ENCODE results near the gene TKFC. TPM values are rescaled to one million over a fixed set of nuclear protein-coding genes. Genes with fewer than 3 reads are reported as not detected.

The TKFC gene
- total RNA-seq, 4 donors from 2014 or later = 12.9 to 24.2 (median 14.8) TPM

DNA sequence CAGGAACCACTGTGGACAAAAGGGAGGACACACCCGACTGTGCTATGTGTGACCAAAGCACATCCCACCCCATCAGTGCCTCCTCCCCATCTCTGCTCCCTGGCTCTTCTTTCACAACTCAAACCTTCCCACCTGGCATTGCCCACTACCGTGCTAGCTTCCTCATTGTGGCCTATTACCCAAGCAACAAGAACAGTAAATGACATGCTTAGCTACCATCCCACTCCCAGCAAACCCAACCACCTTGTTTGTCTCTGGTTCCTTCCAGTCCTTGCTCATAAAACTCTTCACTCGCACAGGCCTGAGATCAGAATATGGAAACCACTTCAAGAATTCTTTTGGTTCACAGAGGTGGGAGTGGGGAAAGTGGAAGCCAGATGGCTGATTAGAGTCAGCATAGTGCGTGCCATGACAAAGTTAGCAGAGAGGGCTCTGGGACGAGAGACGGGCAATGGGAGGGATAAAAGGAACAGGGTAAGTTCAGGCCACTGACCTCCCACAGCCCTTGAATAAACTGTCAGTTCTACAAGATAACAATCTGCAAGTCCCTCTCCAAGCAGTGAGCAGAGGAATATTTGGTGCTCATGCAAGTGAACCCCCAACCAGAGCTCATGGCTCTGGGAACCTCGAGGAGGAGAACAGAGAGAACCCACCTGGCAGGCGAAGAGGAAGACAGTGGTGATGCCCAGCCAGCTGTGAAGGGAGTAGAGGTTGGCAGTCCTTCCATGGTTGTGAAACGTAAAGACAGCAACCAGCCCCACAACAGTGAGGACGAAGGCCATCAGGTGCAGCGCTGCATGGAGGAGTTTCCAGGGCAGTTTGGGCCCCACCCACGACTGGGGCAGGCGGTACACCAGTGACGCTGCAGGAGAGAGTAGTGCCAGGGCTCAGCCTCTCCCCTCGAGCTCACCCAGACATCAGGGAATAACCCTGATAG is 20.4 kb downstream of the TKFC start:
- no peak overlapping the region for H3K4me3 ChIP-seq
- no peak for TF ChIP-seq POLR2AphosphoS5 (IDR thresholded peaks at IDR 0.05)
- TF ChIP-seq EP300 (IDR thresholded peaks at IDR 0.05) = no peak
- TF ChIP-seq POLR2A (IDR thresholded peaks at IDR 0.05; ENCODE audit: low read depth) = no peak
- TF ChIP-seq, protein P1, sequence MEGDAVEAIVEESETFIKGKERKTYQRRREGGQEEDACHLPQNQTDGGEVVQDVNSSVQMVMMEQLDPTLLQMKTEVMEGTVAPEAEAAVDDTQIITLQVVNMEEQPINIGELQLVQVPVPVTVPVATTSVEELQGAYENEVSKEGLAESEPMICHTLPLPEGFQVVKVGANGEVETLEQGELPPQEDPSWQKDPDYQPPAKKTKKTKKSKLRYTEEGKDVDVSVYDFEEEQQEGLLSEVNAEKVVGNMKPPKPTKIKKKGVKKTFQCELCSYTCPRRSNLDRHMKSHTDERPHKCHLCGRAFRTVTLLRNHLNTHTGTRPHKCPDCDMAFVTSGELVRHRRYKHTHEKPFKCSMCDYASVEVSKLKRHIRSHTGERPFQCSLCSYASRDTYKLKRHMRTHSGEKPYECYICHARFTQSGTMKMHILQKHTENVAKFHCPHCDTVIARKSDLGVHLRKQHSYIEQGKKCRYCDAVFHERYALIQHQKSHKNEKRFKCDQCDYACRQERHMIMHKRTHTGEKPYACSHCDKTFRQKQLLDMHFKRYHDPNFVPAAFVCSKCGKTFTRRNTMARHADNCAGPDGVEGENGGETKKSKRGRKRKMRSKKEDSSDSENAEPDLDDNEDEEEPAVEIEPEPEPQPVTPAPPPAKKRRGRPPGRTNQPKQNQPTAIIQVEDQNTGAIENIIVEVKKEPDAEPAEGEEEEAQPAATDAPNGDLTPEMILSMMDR (IDR thresholded peaks at IDR 0.05) = no peak
- no peak overlapping the region for H3K27ac ChIP-seq (replicated peaks in 1 of 4)
- peaks cover 0 to 10% (median 0%) of the 10 kb centered on the region in 4 donors for H3K4me1 ChIP-seq
- H3K36me3 ChIP-seq = peaks cover 47 to 82% (median 72%) of the 10 kb centered on the region in 4 donors
- H3K9me3 ChIP-seq = no peaks in the 10 kb centered on the region
- WGBS = 92% methylated on average over 9 of the region's 15 CpGs
- H3K27me3 ChIP-seq = no peaks in the 10 kb centered on the region
- intact Hi-C loops (cut with DNase I) = no loop called here
- no peak for DNase-seq (ENCODE audit: extremely low spot score)

DNA sequence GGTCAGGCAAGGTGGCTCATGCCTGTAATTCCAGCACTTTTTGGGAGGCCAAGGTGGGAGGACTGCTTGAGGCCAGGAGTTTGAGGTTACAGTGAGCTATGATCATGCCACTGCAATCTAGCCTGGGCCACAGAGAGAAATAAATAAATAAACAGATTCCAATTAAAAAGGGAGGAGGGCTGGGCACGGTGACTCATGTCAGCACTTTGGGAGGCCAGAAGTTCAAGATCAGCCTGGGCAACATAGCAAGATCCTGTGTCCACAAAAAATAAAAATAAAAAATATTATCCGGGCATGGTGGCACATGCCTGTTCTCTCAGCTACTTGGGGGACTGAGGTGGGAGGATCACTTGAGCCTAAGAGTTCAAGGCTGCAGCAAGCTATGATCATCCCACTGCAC is 21.2 kb downstream of the TKFC start:
- Histone ChIP-seq H3K36me3 (peaks cover 47 to 74% (median 64%) of the 10 kb centered on the region in 4 donors), H3K27me3 (no peaks in the 10 kb centered on the region), H3K4me3 (no peak overlapping the region), H3K9me3 (no peaks in the 10 kb centered on the region), H3K4me1 (peaks cover 0 to 10% (median 1%) of the 10 kb centered on the region in 4 donors), H3K27ac (replicated peaks in 1 of 4) (no peak overlapping the region)
- 84% methylated on average over 2 of the region's 2 CpGs for WGBS
- DNase-seq (ENCODE audit: extremely low spot score) = no peak
- intact Hi-C loops (cut with DNase I) = no loop called here
- no peak for TF ChIP-seq POLR2AphosphoS5 (IDR thresholded peaks at IDR 0.05)
- no peak for TF ChIP-seq POLR2A (IDR thresholded peaks at IDR 0.05; ENCODE audit: low read depth)
- TF ChIP-seq, protein P1 (IDR thresholded peaks at IDR 0.05) = no peak
- TF ChIP-seq EP300 (IDR thresholded peaks at IDR 0.05) = no peak

DNA sequence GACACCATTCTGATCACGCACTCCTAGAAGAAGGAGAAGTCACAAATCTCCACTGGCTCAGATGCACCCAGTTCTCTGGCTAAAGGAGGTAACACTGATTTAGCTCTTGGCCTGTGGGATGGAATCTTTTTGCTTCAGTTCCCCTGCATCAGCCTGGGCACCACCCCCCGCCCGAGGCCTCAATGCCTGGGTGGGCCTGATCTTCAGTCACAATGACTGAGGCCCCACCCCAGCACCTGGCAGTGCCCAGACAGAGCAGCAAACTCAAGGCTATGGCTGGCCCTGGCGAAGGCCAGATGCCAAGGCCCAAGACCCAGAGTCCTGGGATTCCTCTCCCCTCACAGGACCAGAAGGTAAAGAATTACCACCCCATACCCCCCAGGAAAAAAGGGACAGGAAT is 23.7 kb downstream of the TKFC start:
- Histone ChIP-seq H3K9me3 (no peaks in the 10 kb centered on the region), H3K36me3 (peaks cover 29 to 49% (median 41%) of the 10 kb centered on the region in 4 donors), H3K27me3 (no peaks in the 10 kb centered on the region), H3K27ac (replicated peaks in 1 of 4) (no peak overlapping the region), H3K4me1 (peaks cover 19 to 26% (median 23%) of the 10 kb centered on the region in 4 donors), H3K4me3 (no peak overlapping the region)
- DNase-seq (ENCODE audit: extremely low spot score) = no peak
- intact Hi-C loops (cut with DNase I) = no loop called here
- TF ChIP-seq, protein P1 (IDR thresholded peaks at IDR 0.05) = no peak
- TF ChIP-seq POLR2AphosphoS5 (IDR thresholded peaks at IDR 0.05) (no peak), POLR2A (IDR thresholded peaks at IDR 0.05; ENCODE audit: low read depth) (no peak), EP300 (IDR thresholded peaks at IDR 0.05) (no peak)
- WGBS = no CpG with 5 or more reads among the region's 4 CpGs

- Histone ChIP-seq H3K9me3 (no peaks in the 10 kb centered on the region), H3K4me1 (peaks cover 19 to 26% (median 23%) of the 10 kb centered on the region in 4 donors), H3K4me3 (no peak overlapping the region), H3K36me3 (peaks cover 23 to 42% (median 34%) of the 10 kb centered on the region in 4 donors), H3K27ac (replicated peaks in 1 of 4) (no peak overlapping the region), H3K27me3 (no peaks in the 10 kb centered on the region)
- DNase-seq (ENCODE audit: extremely low spot score) = no peak
- intact Hi-C loops (cut with DNase I) = no loop called here
- 83% methylated on average over 9 of the region's 9 CpGs for WGBS
- TF ChIP-seq EP300 (IDR thresholded peaks at IDR 0.05) = no peak
- TF ChIP-seq, protein P1 (IDR thresholded peaks at IDR 0.05) = no peak
- no peak for TF ChIP-seq POLR2AphosphoS5 (IDR thresholded peaks at IDR 0.05)
- no peak for TF ChIP-seq POLR2A (IDR thresholded peaks at IDR 0.05; ENCODE audit: low read depth)
These were observed 24.3 kb downstream of the TKFC start for GRCh38 chr11:61357233-61357893.

All from esophagus muscularis mucosa (tissue), 4 donors.